ENCODE results near the gene FSIP1. TPM values are rescaled to one million over a fixed set of nuclear protein-coding genes. Genes with fewer than 3 reads are reported as not detected.

Gene FSIP1
- total and polyA plus RNA-seq, 7 donors: 0.04 to 2.4 (median 0.63) TPM; not detected in 1

DNA sequence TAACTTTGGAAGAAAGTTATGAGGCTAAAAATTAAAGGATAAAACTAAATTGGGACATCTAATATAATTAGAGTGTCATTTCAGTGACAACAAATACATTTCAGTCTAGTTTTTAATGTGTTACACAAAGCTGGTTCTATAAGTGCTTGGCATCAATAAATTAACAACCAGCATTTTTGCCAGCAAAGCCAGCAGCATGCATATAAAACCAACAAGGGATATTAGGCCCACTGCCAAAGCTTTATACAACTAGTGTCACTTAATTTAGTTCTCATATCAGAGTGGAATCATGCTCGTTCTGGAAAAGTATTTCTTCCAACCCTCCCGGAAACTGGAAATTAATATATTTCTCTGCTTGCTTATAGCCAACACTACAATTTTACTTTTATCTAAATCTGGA, 113.0 kb downstream of the FSIP1 start:
- intact Hi-C loops (cut with DNase I): no loop called here
- no peak overlapping the region for H3K27ac ChIP-seq
- no peaks in the 10 kb centered on the region for H3K36me3 ChIP-seq (ENCODE audit: insufficient read depth in 1 of 2, low read depth in 1 of 2)
- 48 to 58% (median 57%) methylated on average over 2 of the region's 2 CpGs for WGBS, 3 donors
- TF ChIP-seq, protein P1, sequence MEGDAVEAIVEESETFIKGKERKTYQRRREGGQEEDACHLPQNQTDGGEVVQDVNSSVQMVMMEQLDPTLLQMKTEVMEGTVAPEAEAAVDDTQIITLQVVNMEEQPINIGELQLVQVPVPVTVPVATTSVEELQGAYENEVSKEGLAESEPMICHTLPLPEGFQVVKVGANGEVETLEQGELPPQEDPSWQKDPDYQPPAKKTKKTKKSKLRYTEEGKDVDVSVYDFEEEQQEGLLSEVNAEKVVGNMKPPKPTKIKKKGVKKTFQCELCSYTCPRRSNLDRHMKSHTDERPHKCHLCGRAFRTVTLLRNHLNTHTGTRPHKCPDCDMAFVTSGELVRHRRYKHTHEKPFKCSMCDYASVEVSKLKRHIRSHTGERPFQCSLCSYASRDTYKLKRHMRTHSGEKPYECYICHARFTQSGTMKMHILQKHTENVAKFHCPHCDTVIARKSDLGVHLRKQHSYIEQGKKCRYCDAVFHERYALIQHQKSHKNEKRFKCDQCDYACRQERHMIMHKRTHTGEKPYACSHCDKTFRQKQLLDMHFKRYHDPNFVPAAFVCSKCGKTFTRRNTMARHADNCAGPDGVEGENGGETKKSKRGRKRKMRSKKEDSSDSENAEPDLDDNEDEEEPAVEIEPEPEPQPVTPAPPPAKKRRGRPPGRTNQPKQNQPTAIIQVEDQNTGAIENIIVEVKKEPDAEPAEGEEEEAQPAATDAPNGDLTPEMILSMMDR (IDR thresholded peaks at IDR 0.05): no peak
- H3K27me3 ChIP-seq (ENCODE audit: insufficient read depth in 3 of 3, low read length in 2 of 3): no peaks in the 10 kb centered on the region
- H3K4me3 ChIP-seq: no peak overlapping the region
- H3K4me1 ChIP-seq: peaks cover 8% of the 10 kb centered on the region
- no peak for DNase-seq
- no peak for ATAC-seq
- no peaks in the 10 kb centered on the region for H3K9me3 ChIP-seq

DNA sequence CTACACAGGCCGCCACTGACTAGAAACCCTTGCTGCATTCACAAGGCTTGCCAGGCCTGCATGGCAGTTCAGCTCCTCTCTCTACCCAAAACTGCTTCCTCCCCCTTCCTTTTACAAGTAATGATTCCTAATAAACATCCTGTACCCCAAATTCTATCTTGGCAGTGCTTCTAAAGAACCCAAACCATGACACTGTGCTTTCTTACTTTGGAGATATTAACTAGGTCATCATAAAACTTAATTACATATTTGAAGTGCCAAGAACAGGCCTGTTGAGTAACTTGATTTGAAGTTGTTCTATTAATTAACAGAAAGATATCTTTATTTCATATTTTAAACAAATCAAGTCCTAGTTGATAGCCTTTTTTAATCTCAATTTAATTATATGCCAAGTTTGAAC, 113.4 kb downstream of the FSIP1 start:
- intact Hi-C loops (cut with DNase I): no loop called here
- ATAC-seq (no peak), DNase-seq (no peak)
- H3K4me1 ChIP-seq: peaks cover 8% of the 10 kb centered on the region
- no peaks in the 10 kb centered on the region for H3K27me3 ChIP-seq (ENCODE audit: insufficient read depth in 3 of 3, low read length in 2 of 3)
- H3K27ac ChIP-seq: no peak overlapping the region
- WGBS, 3 donors: 0 to 100% (median 5%) methylated on average over 1 of the region's 1 CpG
- H3K4me3 ChIP-seq: no peak overlapping the region
- no peaks in the 10 kb centered on the region for H3K9me3 ChIP-seq
- no peaks in the 10 kb centered on the region for H3K36me3 ChIP-seq (ENCODE audit: insufficient read depth in 1 of 2, low read depth in 1 of 2)
- TF ChIP-seq, protein P1 (IDR thresholded peaks at IDR 0.05): no peak

GRCh38 chr15:39668457-39668856, 114.2 kb downstream of the FSIP1 start:
- Histone ChIP-seq H3K4me1 (peaks cover 8% of the 10 kb centered on the region), H3K27me3 (ENCODE audit: insufficient read depth in 3 of 3, low read length in 2 of 3) (no peaks in the 10 kb centered on the region), H3K36me3 (ENCODE audit: insufficient read depth in 1 of 2, low read depth in 1 of 2) (no peaks in the 10 kb centered on the region), H3K4me3 (no peak overlapping the region), H3K9me3 (no peaks in the 10 kb centered on the region), H3K27ac (no peak overlapping the region)
- no peak for ATAC-seq
- WGBS, 3 donors: 39 to 75% (median 54%) methylated on average over 4 of the region's 4 CpGs
- TF ChIP-seq, protein P1 (IDR thresholded peaks at IDR 0.05): no peak
- intact Hi-C loops (cut with DNase I): no loop called here
- no peak for DNase-seq

DNA sequence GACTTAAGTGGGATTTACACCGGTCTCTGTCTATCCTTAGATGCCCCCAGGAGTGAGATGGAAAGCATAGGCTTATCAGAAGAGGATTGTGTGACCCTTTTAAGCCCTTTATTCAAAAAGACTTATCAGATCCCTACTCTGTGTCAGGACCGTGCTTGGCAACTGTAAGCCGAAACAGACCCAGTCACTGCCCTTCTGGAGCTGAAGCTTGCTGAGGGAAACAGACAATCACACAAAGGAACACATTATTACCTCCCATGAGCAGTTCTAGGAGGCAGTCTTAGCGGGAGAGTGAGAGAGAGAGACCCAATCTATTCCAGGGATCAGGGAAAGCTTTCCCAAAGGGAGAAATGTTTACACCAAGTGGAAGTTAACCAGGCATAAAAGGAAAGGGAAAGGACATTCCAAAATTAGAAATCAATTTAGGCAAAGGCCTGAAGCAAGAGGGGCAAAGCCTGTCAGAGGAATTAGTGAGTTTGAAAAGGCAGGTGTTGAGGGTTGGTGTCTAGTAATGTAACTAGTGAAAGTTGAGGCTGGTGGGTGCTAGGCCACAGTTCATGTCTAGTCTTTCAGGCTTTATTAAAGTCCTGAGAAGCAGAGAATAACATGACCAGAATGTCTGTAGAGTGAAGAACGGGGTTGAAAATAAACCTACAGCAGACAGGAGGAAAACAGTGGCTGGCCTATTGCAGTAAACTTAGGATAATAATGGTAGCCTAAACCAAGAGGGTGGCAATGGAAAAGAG, 115.1 kb downstream of the FSIP1 start:
- DNase-seq (no peak), ATAC-seq (no peak)
- Histone ChIP-seq H3K4me1 (peaks cover 8% of the 10 kb centered on the region), H3K27me3 (ENCODE audit: insufficient read depth in 3 of 3, low read length in 2 of 3) (no peaks in the 10 kb centered on the region), H3K36me3 (ENCODE audit: insufficient read depth in 1 of 2, low read depth in 1 of 2) (no peaks in the 10 kb centered on the region), H3K4me3 (no peak overlapping the region), H3K9me3 (no peaks in the 10 kb centered on the region), H3K27ac (no peak overlapping the region)
- TF ChIP-seq, protein P1 (IDR thresholded peaks at IDR 0.05): no peak
- intact Hi-C loops (cut with DNase I): no loop called here
- 71 to 90% (median 86%) methylated on average over 5 of the region's 5 CpGs for WGBS, 3 donors

DNA sequence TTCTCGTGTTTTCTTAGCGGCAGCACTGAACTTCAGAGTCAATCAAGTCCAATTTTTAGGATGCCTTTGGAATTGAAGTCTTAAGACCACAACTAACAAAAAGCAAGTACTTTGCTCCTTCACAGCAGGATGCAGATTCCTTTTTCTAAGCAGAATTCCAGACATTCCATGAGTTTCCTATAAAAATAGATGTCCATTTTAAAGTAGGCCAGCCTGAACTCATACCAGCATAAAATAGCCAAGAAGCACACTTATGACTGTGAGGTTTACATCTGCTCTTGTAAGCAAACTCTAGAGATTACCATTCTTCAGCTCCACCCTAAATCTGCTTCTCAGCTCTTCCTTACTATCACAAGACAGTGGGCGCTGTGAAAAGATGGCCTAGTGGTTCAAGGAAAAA, 116.0 kb downstream of the FSIP1 start:
- Histone ChIP-seq H3K4me1 (peaks cover 8% of the 10 kb centered on the region), H3K27me3 (ENCODE audit: insufficient read depth in 3 of 3, low read length in 2 of 3) (no peaks in the 10 kb centered on the region), H3K36me3 (ENCODE audit: insufficient read depth in 1 of 2, low read depth in 1 of 2) (no peaks in the 10 kb centered on the region), H3K4me3 (no peak overlapping the region), H3K27ac (no peak overlapping the region), H3K9me3 (no peaks in the 10 kb centered on the region)
- DNase-seq (no peak), ATAC-seq (no peak)
- TF ChIP-seq, protein P1 (IDR thresholded peaks at IDR 0.05): no peak
- 87 to 90% (median 89%) methylated on average over 3 of the region's 3 CpGs for WGBS, 3 donors
- intact Hi-C loops (cut with DNase I): no loop called here

All from psoas muscle (tissue), 8 donors.